Measurements from ENCODE around the gene MEGF11.

DNA sequence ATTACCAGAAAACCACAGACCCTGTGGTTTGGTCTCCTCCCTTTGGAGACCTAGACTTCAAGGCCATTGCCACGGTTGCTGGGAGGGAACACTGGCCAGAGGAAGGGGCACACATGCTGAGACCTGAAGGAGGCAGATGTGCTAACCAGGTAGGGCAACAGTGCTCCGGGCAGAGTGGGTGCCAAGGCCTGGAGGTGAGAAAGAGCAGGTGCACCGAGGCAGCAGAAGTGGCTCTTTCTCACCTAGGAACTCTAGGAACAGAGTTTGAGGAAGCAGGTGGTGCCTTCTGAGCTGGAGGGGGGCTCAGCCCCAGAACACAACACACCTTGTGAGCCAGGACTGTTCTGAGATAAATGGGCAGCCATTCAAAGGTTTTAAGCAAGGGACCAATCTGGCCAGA lies 106.1 kb downstream of the MEGF11 start:
- TF ChIP-seq, protein P1, sequence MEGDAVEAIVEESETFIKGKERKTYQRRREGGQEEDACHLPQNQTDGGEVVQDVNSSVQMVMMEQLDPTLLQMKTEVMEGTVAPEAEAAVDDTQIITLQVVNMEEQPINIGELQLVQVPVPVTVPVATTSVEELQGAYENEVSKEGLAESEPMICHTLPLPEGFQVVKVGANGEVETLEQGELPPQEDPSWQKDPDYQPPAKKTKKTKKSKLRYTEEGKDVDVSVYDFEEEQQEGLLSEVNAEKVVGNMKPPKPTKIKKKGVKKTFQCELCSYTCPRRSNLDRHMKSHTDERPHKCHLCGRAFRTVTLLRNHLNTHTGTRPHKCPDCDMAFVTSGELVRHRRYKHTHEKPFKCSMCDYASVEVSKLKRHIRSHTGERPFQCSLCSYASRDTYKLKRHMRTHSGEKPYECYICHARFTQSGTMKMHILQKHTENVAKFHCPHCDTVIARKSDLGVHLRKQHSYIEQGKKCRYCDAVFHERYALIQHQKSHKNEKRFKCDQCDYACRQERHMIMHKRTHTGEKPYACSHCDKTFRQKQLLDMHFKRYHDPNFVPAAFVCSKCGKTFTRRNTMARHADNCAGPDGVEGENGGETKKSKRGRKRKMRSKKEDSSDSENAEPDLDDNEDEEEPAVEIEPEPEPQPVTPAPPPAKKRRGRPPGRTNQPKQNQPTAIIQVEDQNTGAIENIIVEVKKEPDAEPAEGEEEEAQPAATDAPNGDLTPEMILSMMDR (IDR thresholded peaks at IDR 0.05; ENCODE audit: low read length) = no peak
- TF ChIP-seq EZH2 (IDR thresholded peaks at IDR 0.05; ENCODE audit: borderline replicate concordance, low read length) = no peak
